B cell (primary cell): ENCODE results near the gene SDR42E1. TPM values are rescaled to one million over a fixed set of nuclear protein-coding genes. Genes with fewer than 3 reads are reported as not detected.

Source experiments
- ATAC-seq: fragments of 200-7000 bp; cut with Tn5 transposase; one replicate; pipeline ENCODE4 v1.10.0; 2021; ENCODE audit warnings: low read depth, mild to moderate bottlenecking, moderate number of reproducible peaks, moderate library complexity
- CTCF ChIA-PET: fragments of 350-600 bp; sonication (Branson Sonifier 250); formaldehyde crosslinking; loops from one replicate; lab custom pipeline; 2021; ENCODE audit warnings: antibody characterized with exemption, inconsistent platforms; lab: Charles Lee
- POLR2A ChIA-PET: fragments of 350-600 bp; sonication (Branson Sonifier 250); formaldehyde crosslinking; loops from one replicate; lab custom pipeline; 2021; ENCODE audit warnings: antibody characterized with exemption; lab: Charles Lee
- DNase-seq: peaks from one replicate; pipeline ENCODE4 v3.0.0; 2013
- H2AFZ ChIP-seq: 2 replicates; pipeline ENCODE4 v1.6.1; 2012; ENCODE audit warnings: mild to moderate bottlenecking, low read depth, low read length; ENCODE audit not compliant: insufficient read depth, poor library complexity, severe bottlenecking
- H3K27ac ChIP-seq, 2 donors: 1 replicate in 1 of 2; 2 replicates in 1 of 2; pipeline ENCODE4 v1.5.1; 2012 to 2013; ENCODE audit warnings: low read length in 2 of 2, mild to moderate bottlenecking in 2 of 2, moderate library complexity in 1 of 2
- H3K27me3 ChIP-seq, 4 experiments: fragments of 200-600 bp in 1 of 4; sonication (generic) in 1 of 4; replicated peaks in 1 of 4; 1 replicate in 2 of 4; 2 replicates in 2 of 4; pipeline versions ENCODE4 v1.6.1 to v1.7.0; 2013 to 2016; ENCODE audit warnings: low read length in 3 of 4, mild to moderate bottlenecking in 2 of 4, mixed read lengths in 1 of 4, moderate library complexity in 1 of 4; ENCODE audit not compliant: insufficient read depth in 4 of 4, control insufficient read depth in 3 of 4; ENCODE audit errors: control extremely low read depth in 1 of 4
- H3K36me3 ChIP-seq, 2 experiments: replicated peaks in 1 of 2; 1 replicate in 1 of 2; 2 replicates in 1 of 2; pipeline versions ENCODE4 v1.6.1 to v1.7.1; 2013; ENCODE audit warnings: low read length in 1 of 2; ENCODE audit not compliant: insufficient read depth in 2 of 2, control insufficient read depth in 1 of 2; ENCODE audit errors: control extremely low read depth in 1 of 2, extremely low read depth in 1 of 2
- H3K4me1 ChIP-seq, 2 donors: fragments of 200-600 bp in 1 of 2; sonication (generic) in 1 of 2; 1 replicate in 1 of 2; 2 replicates in 1 of 2; pipeline versions ENCODE4 v1.5.1 to v1.6.1; 2013 to 2017; ENCODE audit warnings: low read length in 2 of 2; ENCODE audit not compliant: control insufficient read depth in 2 of 2, insufficient read depth in 2 of 2
- H3K4me2 ChIP-seq: replicated peaks from 2 replicates; pipeline ENCODE3; 2012; ENCODE audit warnings: mild to moderate bottlenecking, low read depth, low read length; ENCODE audit not compliant: poor library complexity, severe bottlenecking
- H3K4me3 ChIP-seq, 5 experiments: fragments of 200-600 bp in 1 of 5; sonication (generic) in 1 of 5; 1 replicate in 3 of 5; 2 replicates in 2 of 5; pipeline versions ENCODE4 v1.5.1 to v1.7.0; 2011 to 2016; ENCODE audit warnings: low read length in 4 of 5, mild to moderate bottlenecking in 4 of 5, low read depth in 2 of 5, control low read depth in 1 of 5, moderate library complexity in 1 of 5; ENCODE audit not compliant: insufficient read depth in 1 of 5; ENCODE audit errors: control extremely low read depth in 1 of 5, extremely low read depth in 1 of 5
- H3K79me2 ChIP-seq: fragments of 200-600 bp; sonication (generic); one replicate; pipeline ENCODE4 v1.6.0; 2016; ENCODE audit warnings: low read length; ENCODE audit not compliant: control insufficient read depth, insufficient read depth
- H3K9ac ChIP-seq: fragments of 200-600 bp; sonication (generic); 2 replicates; pipeline ENCODE4 v1.6.1; 2017; ENCODE audit warnings: mild to moderate bottlenecking, low read length, moderate library complexity
- H3K9me3 ChIP-seq, 3 donors: one replicate each; pipeline versions ENCODE4 v1.6.1 to v1.7.1; 2013; ENCODE audit warnings: low read length in 2 of 3; ENCODE audit not compliant: control insufficient read depth in 2 of 3, insufficient read depth in 1 of 3; ENCODE audit errors: control extremely low read depth in 1 of 3
- H4K20me1 ChIP-seq: 2 replicates; pipeline ENCODE4 v1.6.0; 2012; ENCODE audit warnings: mild to moderate bottlenecking, low read length; ENCODE audit not compliant: insufficient read depth, control insufficient read depth, poor library complexity, severe bottlenecking
- H3K27ac Mint-ChIP-seq: one replicate; pipeline ENCODE4 v1.8.0; 2021; ENCODE audit warnings: mixed read lengths
- H3K27me3 Mint-ChIP-seq: one replicate; pipeline ENCODE4 v1.8.0; 2021; ENCODE audit warnings: mixed read lengths
- H3K4me1 Mint-ChIP-seq: one replicate; pipeline ENCODE4 v1.8.0; 2021; ENCODE audit warnings: mixed read lengths
- H3K4me3 Mint-ChIP-seq: one replicate; pipeline ENCODE4 v1.8.0; 2021; ENCODE audit warnings: mixed read lengths
- H3K9me3 Mint-ChIP-seq: one replicate; pipeline ENCODE4 v1.8.0; 2022; ENCODE audit warnings: mixed read lengths; ENCODE audit not compliant: insufficient read depth
- CTCF ChIP-seq: fragments of 200-600 bp; IDR thresholded peaks from one replicate; pipeline ENCODE4 v1.8.0; 2022; ENCODE audit warnings: antibody characterized with exemption, mild to moderate bottlenecking
- EZH2 ChIP-seq: IDR thresholded peaks from 2 replicates; pipeline ENCODE4 v1.6.1; 2012; ENCODE audit warnings: borderline replicate concordance, low read depth, mild to moderate bottlenecking, moderate library complexity, low read length; ENCODE audit not compliant: insufficient read depth, poor library complexity, severe bottlenecking
- whole genome bisulfite sequencing: methylation state at CpG from one replicate; pipeline ENCODE4 v1.1.5; 2013; ENCODE audit warnings: missing lambda C conversion rate; ENCODE audit not compliant: insufficient coverage; 5-methylcytosine and 5-hydroxymethylcytosine counted together
- intact Hi-C: fragments of 100-400 bp; cut with micrococcal nuclease; formaldehyde crosslinking; loops from one replicate; pipeline ENCODE4 v1.10.0; 2022
- polyA plus RNA-seq: library from polyadenylated mRNA; depleted of rRNA; stranded (reverse); fragments of >200 nt; gene quantifications from 2 replicates; pipeline ENCODE4 v1.2.3, GENCODE V29; 2012
- total RNA-seq, 2 donors: library from RNA; stranded (reverse); fragments of 120-200 nt in 1 of 2; gene quantifications; 1 replicate in 1 of 2; 2 replicates in 1 of 2; pipeline versions ENCODE4 v1.2.3 to v1.2.4, GENCODE V29; 2013 to 2022

Gene SDR42E1
- total and polyA plus RNA-seq, 2 donors (not counting 1 experiment from before 2014, with no cell fraction given) = 2.1 to 6.9 TPM

- no peak for TF ChIP-seq CTCF
- no peak for TF ChIP-seq EZH2
- ChIA-PET CTCF (no interaction called here), POLR2A (no interaction called here)
- no peak within 1 kb of the TSS for H3K4me3 ChIP-seq
- ATAC-seq (no peak), DNase-seq (no peak)
- no peak within 1 kb of the TSS for H3K9ac ChIP-seq
- peaks cover 48% of the 10 kb centered on the region for H3K27me3 Mint-ChIP-seq
- no peaks in the 10 kb centered on the region for H3K4me1 ChIP-seq
- H4K20me1 ChIP-seq = no peaks in the 10 kb centered on the region
- H3K4me3 Mint-ChIP-seq = no peak within 1 kb of the TSS
- H3K9me3 ChIP-seq = no peaks in the 10 kb centered on the region
- 85% methylated on average over 6 of the region's 6 CpGs for WGBS
- H3K27me3 ChIP-seq = peaks cover 0 to 2% (median 0%) of the 10 kb centered on the region in 4 experiments
- H3K4me2 ChIP-seq = no peak within 1 kb of the TSS
- no peak within 1 kb of the TSS for H3K27ac Mint-ChIP-seq
- H3K36me3 ChIP-seq = no peaks in the 10 kb centered on the region
- no peaks in the 10 kb centered on the region for H3K9me3 Mint-ChIP-seq
- no peaks in the 10 kb centered on the region for H3K79me2 ChIP-seq
- intact Hi-C loops = no loop called here
- H3K27ac ChIP-seq = no peak within 1 kb of the TSS
- H2AFZ ChIP-seq = no peak within 1 kb of the TSS
- no peaks in the 10 kb centered on the region for H3K4me1 Mint-ChIP-seq
These were observed 23.8 kb upstream of the SDR42E1 start, which contains the start of gene HSD17B2 for GRCh38 chr16:82034981-82035612. Gene HSD17B2 (plus strand): TSS chr16:82035253. CDS start chr16:82035425, 172 bp downstream.

- Mint-ChIP-seq H3K9me3 (no peaks in the 10 kb centered on the region), H3K4me1 (no peaks in the 10 kb centered on the region), H3K27me3 (peaks cover 38% of the 10 kb centered on the region), H3K27ac (no peak overlapping the region), H3K4me3 (no peak overlapping the region)
- DNase-seq (no peak), ATAC-seq (no peak)
- Histone ChIP-seq H3K27me3 (peaks cover 0 to 2% (median 0%) of the 10 kb centered on the region in 4 experiments), H2AFZ (no peak overlapping the region), H3K79me2 (no peaks in the 10 kb centered on the region), H4K20me1 (no peaks in the 10 kb centered on the region), H3K36me3 (no peaks in the 10 kb centered on the region), H3K9me3 (no peaks in the 10 kb centered on the region), H3K27ac (no peak overlapping the region), H3K4me1 (no peaks in the 10 kb centered on the region), H3K4me2 (no peak overlapping the region), H3K9ac (no peak overlapping the region), H3K4me3 (no peak overlapping the region)
- ChIA-PET POLR2A (no interaction called here), CTCF (no interaction called here)
- intact Hi-C loops = no loop called here
- WGBS = 37% methylated on average over 3 of the region's 8 CpGs
- TF ChIP-seq EZH2 = no peak
- TF ChIP-seq CTCF = no peak
These were observed 22.5 kb upstream of the SDR42E1 start for GRCh38 chr16:82033683-82034300.
